Stimulated activated CD4-positive, alpha-beta T cell treated with anti-CD3 and anti-CD28 coated beads, Interleukin-1b, Interleukin-23, amount 100 ng/mL, for 4 hours (primary cell): ENCODE results near the gene RNF208.

Experiments used
- DNase-seq, 2 donors: peaks; one replicate each; pipeline ENCODE4 v3.0.0-alpha.2; 2020; ENCODE audit warnings: low read depth in 2 of 2

Gene RNF208

GRCh38 chr9:137214620-137215019 is 7.4 kb downstream of the RNF208 start:
- DNase-seq: no peak

GRCh38 chr9:137213160-137214060 is 8.6 kb downstream of the RNF208 start:
- DNase-seq: no peak

- no peak for DNase-seq
Measured at GRCh38 chr9:137212520-137212919, 9.5 kb downstream of the RNF208 start.

GRCh38 chr9:137211532-137211931 is 10.5 kb downstream of the RNF208 start:
- no peak for DNase-seq

GRCh38 chr9:137206602-137207001 is 15.4 kb downstream of the RNF208 start:
- DNase-seq: no peak

- DNase-seq: peak; percentile 84 to 93
Measured at GRCh38 chr9:137205126-137206069, 16.6 kb downstream of the RNF208 start, which contains the start of the genes NDOR1 and TMEM203. Gene NDOR1 (plus strand): TSS chr9:137205700. CDS start chr9:137205778, 78 bp downstream. Gene TMEM203 (minus strand): TSS chr9:137205648. CDS start chr9:137205414, 234 bp downstream.

GRCh38 chr9:137204731-137205125 is 17.3 kb downstream of the RNF208 start:
- no peak for DNase-seq

GRCh38 chr9:137202966-137203365 is 19.1 kb downstream of the RNF208 start:
- no peak for DNase-seq

- DNase-seq: no peak
Measured at GRCh38 chr9:137201205-137201868, 20.7 kb downstream of the RNF208 start.

- peak; percentile 95 to 96 for DNase-seq
Measured at GRCh38 chr9:137200311-137201204, 21.5 kb downstream of the RNF208 start, which contains the start of gene TPRN. Gene TPRN (minus strand): TSS chr9:137200741. CDS start chr9:137200711, 30 bp downstream.

- DNase-seq: no peak
Measured at GRCh38 chr9:137199411-137200121, 22.5 kb downstream of the RNF208 start.

GRCh38 chr9:137198902-137199283 is 23.1 kb downstream of the RNF208 start:
- no peak for DNase-seq

GRCh38 chr9:137198051-137198901 is 23.8 kb downstream of the RNF208 start:
- DNase-seq: no peak

- DNase-seq: no peak
Measured at GRCh38 chr9:137195525-137196220, 26.4 kb downstream of the RNF208 start.

GRCh38 chr9:137194909-137195308 is 27.1 kb downstream of the RNF208 start:
- no peak for DNase-seq

- no peak for DNase-seq
Measured at GRCh38 chr9:137194388-137194787, 27.7 kb downstream of the RNF208 start.

GRCh38 chr9:137193771-137194170 is 28.3 kb downstream of the RNF208 start:
- no peak for DNase-seq

- DNase-seq: no peak
Measured at GRCh38 chr9:137192859-137193258, 29.2 kb downstream of the RNF208 start.
